Measurements from ENCODE around the gene GAN.
"Not testable (repeated sequence)": the region's sequence is repeated elsewhere in the genome, so short reads cannot be mapped to it uniquely, and the experiment has no call there.

GAN gene

GRCh38 chr16:81399909-81400308 is 85.1 kb downstream of the GAN start:
- DNase-seq (ENCODE audit: low spot score), result no peak

- no peak for DNase-seq (ENCODE audit: low spot score)
These were observed 86.5 kb downstream of the GAN start for GRCh38 chr16:81401035-81401950.

- DNase-seq (ENCODE audit: low spot score), result no peak
These were observed 88.4 kb downstream of the GAN start for GRCh38 chr16:81403208-81403600.

- peak; percentile 47 for DNase-seq (ENCODE audit: low spot score)
These were observed 89.0 kb downstream of the GAN start for GRCh38 chr16:81403601-81404391.

GRCh38 chr16:81405002-81405401 is 90.2 kb downstream of the GAN start:
- not testable (repeated sequence) for DNase-seq (ENCODE audit: low spot score)

- no peak for DNase-seq (ENCODE audit: low spot score)
These were observed 90.9 kb downstream of the GAN start for GRCh38 chr16:81405702-81406113.

- no peak for DNase-seq (ENCODE audit: low spot score)
These were observed 93.7 kb downstream of the GAN start for GRCh38 chr16:81408409-81408950.

- no peak for DNase-seq (ENCODE audit: low spot score)
These were observed 94.3 kb downstream of the GAN start for GRCh38 chr16:81409016-81409556.

GRCh38 chr16:81410643-81411293 is 96.0 kb downstream of the GAN start:
- DNase-seq (ENCODE audit: low spot score), result no peak

GRCh38 chr16:81413245-81413990 is 98.7 kb downstream of the GAN start:
- no peak for DNase-seq (ENCODE audit: low spot score)

GRCh38 chr16:81415751-81416150 is 101.0 kb downstream of the GAN start:
- DNase-seq (ENCODE audit: low spot score), result no peak

GRCh38 chr16:81416749-81417148 is 102.0 kb downstream of the GAN start:
- DNase-seq (ENCODE audit: low spot score), result no peak

- no peak for DNase-seq (ENCODE audit: low spot score)
These were observed 102.4 kb downstream of the GAN start for GRCh38 chr16:81417210-81417609.

GRCh38 chr16:81419806-81420205 is 105.0 kb downstream of the GAN start:
- no peak for DNase-seq (ENCODE audit: low spot score)

- no peak for DNase-seq (ENCODE audit: low spot score)
These were observed 106.4 kb downstream of the GAN start for GRCh38 chr16:81421126-81421525.

GRCh38 chr16:81421536-81421935 is 106.8 kb downstream of the GAN start:
- DNase-seq (ENCODE audit: low spot score), result no peak

- DNase-seq (ENCODE audit: low spot score), result not testable (repeated sequence)
These were observed 107.4 kb downstream of the GAN start for GRCh38 chr16:81422153-81422552.

GRCh38 chr16:81424771-81425170 is 110.0 kb downstream of the GAN start:
- DNase-seq (ENCODE audit: low spot score), result no peak

GRCh38 chr16:81427219-81427618 is 112.5 kb downstream of the GAN start:
- no peak for DNase-seq (ENCODE audit: low spot score)

- no peak for DNase-seq (ENCODE audit: low spot score)
These were observed 114.3 kb downstream of the GAN start for GRCh38 chr16:81429045-81429521.

Data from pons (tissue), 1 donor.